Measurements from ENCODE around the gene SHROOM2. TPM values are rescaled to one million over a fixed set of nuclear protein-coding genes. Genes with fewer than 3 reads are reported as not detected.

The SHROOM2 gene
- total and polyA plus RNA-seq, 2 of the 4 experiments (the other 2 are of a cell fraction): 8.1 to 14.2 TPM

GRCh38 chrX:9897761-9898161, 111.5 kb downstream of the SHROOM2 start:
- no peaks in the 10 kb centered on the region; the same call in 1 of the 2 replicates for H3K36me3 ChIP-seq (ENCODE audit: control insufficient read depth, insufficient read depth, low read length)
- H3K4ac ChIP-seq (ENCODE audit: low read depth, low read length): peak overlapping the region; percentile 98
- peak overlapping the region; percentile 73; the same call in 1 of the 2 replicates for H3K14ac ChIP-seq (replicated peaks; ENCODE audit: low read depth, low read length)
- ChIA-PET CTCF (no interaction called here), POLR2A (ENCODE audit: unreplicated experiment) (no interaction called here)
- H3K27ac ChIP-seq (ENCODE audit: insufficient read depth, low read length): peak overlapping the region; percentile 89
- peak overlapping the region; percentile 92 for H2BK20ac ChIP-seq (ENCODE audit: low read depth, low read length)
- H2BK5ac ChIP-seq (ENCODE audit: low read depth, low read length, poor library complexity, severe bottlenecking): peak overlapping the region; percentile 87
- in situ Hi-C loops (cut with MboI; ENCODE audit: low sequenced_read_pairs) (loop anchor here (25.0 kb wide), 1 partner anchor 215 kb away; no protein-coding TSS in a partner anchor), dilution Hi-C loops (cut with HindIII; ENCODE audit: low sequenced_read_pairs, unreplicated experiment) (no loop called here), intact Hi-C loops (cut with micrococcal nuclease) (loop anchor here (2.0 kb wide), 1 partner anchor 57 kb away; no protein-coding TSS in a partner anchor)
- peak overlapping the region; percentile 60 for H3K23ac ChIP-seq (ENCODE audit: low read depth, low read length)
- ATAC-seq (ENCODE audit: low read depth) (peak; percentile 86), DNase-seq (peak; percentile 97)
- peak overlapping the region; percentile 96 for H2AK5ac ChIP-seq (ENCODE audit: low read depth, low read length)
- no peak overlapping the region for H2AK9ac ChIP-seq (replicated peaks; ENCODE audit: low read depth, low read length, poor library complexity)
- TF ChIP-seq MAZ (IDR thresholded peaks at IDR 0.05; ENCODE audit: borderline replicate concordance, low read depth, low read length) (no peak), SMC3 (IDR thresholded peaks at IDR 0.05; ENCODE audit: low read depth, low read length) (no peak), RFX5 (IDR thresholded peaks at IDR 0.05; ENCODE audit: low read depth, low read length) (no peak), FOS (IDR thresholded peaks at IDR 0.05; ENCODE audit: low read depth, low read length) (peak; percentile 62; the same call in 1 of the 2 replicates), MXI1 (IDR thresholded peaks at IDR 0.05; ENCODE audit: borderline replicate concordance, low read depth, low read length) (no peak), CEBPB (IDR thresholded peaks at IDR 0.05; ENCODE audit: low read depth, low read length) (peak; percentile 67), MAFK (IDR thresholded peaks at IDR 0.05; ENCODE audit: low read depth, low read length) (no peak), BHLHE40 (IDR thresholded peaks at IDR 0.05; ENCODE audit: low read depth, low read length) (no peak), RCOR1 (IDR thresholded peaks at IDR 0.05; ENCODE audit: insufficient replicate concordance, low read length) (peak; percentile 66), POLR2A (IDR thresholded peaks at IDR 0.05; ENCODE audit: low read depth, low read length) (no peak), NFE2L2 (IDR thresholded peaks at IDR 0.05; ENCODE audit: low read depth, low read length) (peak; percentile 42; the same call in 1 of the 2 replicates), CTCF (conservative IDR thresholded peaks at IDR 0.05; ENCODE audit: low read depth, low read length) (no peak), ELK1 (IDR thresholded peaks at IDR 0.05; ENCODE audit: borderline replicate concordance, low read depth, low read length) (no peak), CHD1 (IDR thresholded peaks at IDR 0.05; ENCODE audit: low read depth, low read length) (no peak), USF2 (IDR thresholded peaks at IDR 0.05; ENCODE audit: low read depth, low read length) (no peak), RAD21 (IDR thresholded peaks at IDR 0.05; ENCODE audit: low read length) (no peak)
- no peak overlapping the region for H4K5ac ChIP-seq (ENCODE audit: low read depth, low read length)
- peak overlapping the region; percentile 85 for H3K18ac ChIP-seq (ENCODE audit: low read depth, low read length)
- H3K9me3 ChIP-seq (ENCODE audit: control insufficient read depth, insufficient read depth, low read length): no peaks in the 10 kb centered on the region
- H3K4me1 ChIP-seq (ENCODE audit: control insufficient read depth, insufficient read depth, low read length): peaks cover 12% of the 10 kb centered on the region
- H4K91ac ChIP-seq (ENCODE audit: insufficient read depth, low read depth, low read length): peak overlapping the region; percentile 96
- H3K79me1 ChIP-seq (ENCODE audit: low read depth in 1 of 2, low read length in 2 of 2): peaks cover 8 to 27% of the 10 kb centered on the region in 2 experiments
- 0 out of 2 replicates have a peak, but pooled peaks cover 5% of the 10 kb centered on the region for H3K9me1 ChIP-seq (ENCODE audit: insufficient read depth, low read length)
- peak overlapping the region; percentile 27 for H2AFZ ChIP-seq (replicated peaks; ENCODE audit: low read length, poor library complexity)
- peak overlapping the region; percentile 25 to 78; a peak in 2 of 4 replicates for H4K8ac ChIP-seq (ENCODE audit: low read depth in 2 of 2, low read length in 2 of 2)
- peak overlapping the region; percentile 74 for H3K56ac ChIP-seq (ENCODE audit: extremely low read depth, insufficient read depth, low read length)
- BruUV-seq (replicated peaks): no TSS peak
- no CpG with 5 or more reads among the region's 6 CpGs for WGBS, 2 experiments (ENCODE audit: extremely low coverage in 2 of 2, insufficient read length in 1 of 2)
- no peaks in the 10 kb centered on the region for H4K20me1 ChIP-seq (ENCODE audit: insufficient read depth, low read length)
- H3K27me3 ChIP-seq (ENCODE audit: control insufficient read depth, insufficient read depth, low read length): no peaks in the 10 kb centered on the region
- H3K4me3 ChIP-seq (ENCODE audit: insufficient read depth, low read depth, low read length): no peak overlapping the region
- no peak overlapping the region; the same call in 1 of the 2 replicates for H3K4me2 ChIP-seq (ENCODE audit: low read depth, low read length)
- peak overlapping the region; percentile 99 for H2BK120ac ChIP-seq (ENCODE audit: low read depth, low read length)
- peak overlapping the region; percentile 37; the same call in 1 of the 2 replicates for H3K9ac ChIP-seq (ENCODE audit: low read depth, low read length)
- peak overlapping the region; percentile 34; the same call in 2 of the 3 replicates for H2BK15ac ChIP-seq (ENCODE audit: low read depth, low read length)
